ENCODE data around the gene ARID1B. TPM values are rescaled to one million over a fixed set of nuclear protein-coding genes. Genes with fewer than 3 reads are reported as not detected.

Gene ARID1B
- total RNA-seq = 17.3 and 18.5 TPM in 2 replicates

- DNase-seq (ENCODE audit: low read depth) = no peak
- TF ChIP-seq CTCF (conservative IDR thresholded peaks at IDR 0.05; ENCODE audit: low read depth, low read length) = no peak
- H3K4me3 ChIP-seq (ENCODE audit: low read depth, low read length) = peak within 1 kb of the TSS; percentile 74
These were observed at the start of gene ARID1B for GRCh38 chr6:156776840-156777576. ARID1B (plus strand) TSS chr6:156777378; CDS start chr6:156777681, 303 bp downstream.

GRCh38 chr6:156727715-156728385, 49.3 kb upstream of the ARID1B start:
- no peak for TF ChIP-seq CTCF (conservative IDR thresholded peaks at IDR 0.05; ENCODE audit: low read depth, low read length)
- DNase-seq (ENCODE audit: low read depth) = no peak
- no peak overlapping the region for H3K4me3 ChIP-seq (ENCODE audit: low read depth, low read length)

- no peak for DNase-seq (ENCODE audit: low read depth)
- TF ChIP-seq CTCF (conservative IDR thresholded peaks at IDR 0.05; ENCODE audit: low read depth, low read length) = no peak
- no peak overlapping the region for H3K4me3 ChIP-seq (ENCODE audit: low read depth, low read length)
These were observed 47.9 kb upstream of the ARID1B start for GRCh38 chr6:156729248-156729647.

- DNase-seq (ENCODE audit: low read depth) = no peak
- no peak overlapping the region for H3K4me3 ChIP-seq (ENCODE audit: low read depth, low read length)
- TF ChIP-seq CTCF (conservative IDR thresholded peaks at IDR 0.05; ENCODE audit: low read depth, low read length) = no peak
These were observed 45.8 kb upstream of the ARID1B start for GRCh38 chr6:156731396-156731795.

- TF ChIP-seq CTCF (conservative IDR thresholded peaks at IDR 0.05; ENCODE audit: low read depth, low read length) = no peak
- no peak overlapping the region for H3K4me3 ChIP-seq (ENCODE audit: low read depth, low read length)
- no peak for DNase-seq (ENCODE audit: low read depth)
These were observed 41.4 kb upstream of the ARID1B start for GRCh38 chr6:156735751-156736150.

- H3K4me3 ChIP-seq (ENCODE audit: low read depth, low read length) = no peak overlapping the region
- no peak for DNase-seq (ENCODE audit: low read depth)
- TF ChIP-seq CTCF (conservative IDR thresholded peaks at IDR 0.05; ENCODE audit: low read depth, low read length) = no peak
These were observed 36.6 kb upstream of the ARID1B start for GRCh38 chr6:156740604-156741003.

Data from epithelial cell of proximal tubule (primary cell).